MM.1S (cell line): ENCODE results near the gene IFRD2.

Experiments
- EZH2 ChIP-seq: fragments of 300-600 bp; sonication (generic); optimal IDR thresholded peaks from 2 replicates; pipeline ENCODE3; 2017; ENCODE audit warnings: low read depth, mild to moderate bottlenecking, antibody characterized with exemption, low read length, mixed read lengths
- TF ChIP-seq, protein P1 (sequence below): fragments of 300-600 bp; sonication (generic); IDR thresholded peaks from 2 replicates; pipeline ENCODE4 v1.5.1; 2016; ENCODE audit warnings: antibody characterized with exemption, low read length, mixed read lengths

DNA sequence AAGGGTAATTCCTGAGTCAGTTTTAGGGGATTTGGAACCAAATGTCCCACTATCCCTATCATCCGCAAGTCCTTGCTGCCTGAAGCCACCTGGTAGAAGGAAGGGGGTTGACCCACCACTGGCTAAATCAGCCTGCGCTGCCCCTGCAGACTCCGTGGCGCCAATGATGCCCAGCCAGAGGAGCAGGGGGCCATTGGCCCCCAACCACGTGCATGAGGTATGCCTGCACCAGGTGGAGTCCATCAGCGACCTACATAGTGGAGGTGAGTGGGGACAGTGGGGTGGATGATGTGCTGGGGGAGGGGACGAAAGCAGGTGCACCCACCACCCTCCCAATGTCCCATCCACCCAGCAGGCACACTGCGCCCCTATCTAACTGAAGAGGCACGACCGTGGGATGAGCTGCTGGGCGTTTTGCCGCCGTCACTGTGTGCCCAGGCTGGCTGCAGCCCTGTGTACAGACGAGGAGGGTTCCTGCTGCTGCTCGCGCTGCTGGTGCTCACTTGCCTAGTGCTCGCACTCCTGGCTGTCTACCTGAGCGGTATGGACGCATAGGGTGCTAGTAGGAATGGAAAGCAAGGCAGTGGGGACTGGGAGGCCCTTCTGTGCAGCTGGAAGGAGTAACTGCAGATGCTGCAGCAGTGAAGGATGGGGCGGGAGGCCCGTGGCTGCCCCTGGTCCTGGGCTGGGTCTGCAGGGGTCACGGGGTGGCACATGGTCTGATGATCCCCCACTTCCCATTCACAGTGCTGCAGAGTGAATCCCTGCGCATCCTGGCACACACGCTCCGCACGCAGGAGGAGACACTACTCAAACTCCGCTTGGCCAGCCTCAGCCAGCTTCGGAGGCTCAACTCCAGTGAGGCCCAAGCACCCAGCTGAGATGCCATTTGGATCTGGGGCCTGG is 5.7 kb downstream of the IFRD2 start:
- TF ChIP-seq, protein P1, sequence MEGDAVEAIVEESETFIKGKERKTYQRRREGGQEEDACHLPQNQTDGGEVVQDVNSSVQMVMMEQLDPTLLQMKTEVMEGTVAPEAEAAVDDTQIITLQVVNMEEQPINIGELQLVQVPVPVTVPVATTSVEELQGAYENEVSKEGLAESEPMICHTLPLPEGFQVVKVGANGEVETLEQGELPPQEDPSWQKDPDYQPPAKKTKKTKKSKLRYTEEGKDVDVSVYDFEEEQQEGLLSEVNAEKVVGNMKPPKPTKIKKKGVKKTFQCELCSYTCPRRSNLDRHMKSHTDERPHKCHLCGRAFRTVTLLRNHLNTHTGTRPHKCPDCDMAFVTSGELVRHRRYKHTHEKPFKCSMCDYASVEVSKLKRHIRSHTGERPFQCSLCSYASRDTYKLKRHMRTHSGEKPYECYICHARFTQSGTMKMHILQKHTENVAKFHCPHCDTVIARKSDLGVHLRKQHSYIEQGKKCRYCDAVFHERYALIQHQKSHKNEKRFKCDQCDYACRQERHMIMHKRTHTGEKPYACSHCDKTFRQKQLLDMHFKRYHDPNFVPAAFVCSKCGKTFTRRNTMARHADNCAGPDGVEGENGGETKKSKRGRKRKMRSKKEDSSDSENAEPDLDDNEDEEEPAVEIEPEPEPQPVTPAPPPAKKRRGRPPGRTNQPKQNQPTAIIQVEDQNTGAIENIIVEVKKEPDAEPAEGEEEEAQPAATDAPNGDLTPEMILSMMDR = no peak
- TF ChIP-seq EZH2 = no peak
